Esophagus mucosa (tissue), 1 donor: Measurements from ENCODE around the gene ZNF710. TPM values are rescaled to one million over a fixed set of nuclear protein-coding genes. Genes with fewer than 3 reads are reported as not detected.

Experiments
- ATAC-seq: fragments of 200-7000 bp; cut with Tn5 transposase; one replicate; pipeline ENCODE4 v1.9.1; 2020
- total RNA-seq: library from RNA; stranded (reverse); gene quantifications from one replicate; pipeline ENCODE4 v1.2.4, GENCODE V29; 2023
- donor health status: DM: yes; HTN: yes; CAD: no.

The ZNF710 gene
- total RNA-seq, 1 donor from 2014 or later, result 27.9 TPM

- ATAC-seq, result no peak
Measured at GRCh38 chr15:89997079-89997478, 4.0 kb upstream of the ZNF710 start.

GRCh38 chr15:89998141-89998661, 2.9 kb upstream of the ZNF710 start:
- ATAC-seq, result peak; percentile 64

- ATAC-seq, result no peak
Measured at GRCh38 chr15:89998923-89999675, 2.0 kb upstream of the ZNF710 start.

GRCh38 chr15:89999676-90000185, 1.4 kb upstream of the ZNF710 start:
- peak; percentile 43 for ATAC-seq

GRCh38 chr15:90000186-90001001, 730 bp upstream of the ZNF710 start:
- peak; percentile 18 for ATAC-seq

- ATAC-seq, result peak; percentile 14
Measured at GRCh38 chr15:90001683-90002427, 731 bp downstream of the ZNF710 start.

GRCh38 chr15:90002428-90002844, 1.3 kb downstream of the ZNF710 start:
- ATAC-seq, result peak; percentile 9

GRCh38 chr15:90003736-90004135, 2.6 kb downstream of the ZNF710 start:
- ATAC-seq, result no peak

- ATAC-seq, result peak; percentile 12
Measured at GRCh38 chr15:90004252-90004651, 3.1 kb downstream of the ZNF710 start.

- peak; percentile 58 for ATAC-seq
Measured at GRCh38 chr15:90004671-90005070, 3.5 kb downstream of the ZNF710 start.

- no peak for ATAC-seq
Measured at GRCh38 chr15:90006217-90007075, 5.3 kb downstream of the ZNF710 start.

- ATAC-seq, result no peak
Measured at GRCh38 chr15:90007076-90007460, 5.9 kb downstream of the ZNF710 start.

GRCh38 chr15:90008607-90009006, 7.5 kb downstream of the ZNF710 start:
- no peak for ATAC-seq

GRCh38 chr15:90009301-90010022, 8.3 kb downstream of the ZNF710 start:
- peak; percentile 6 for ATAC-seq

GRCh38 chr15:90011705-90012104, 10.6 kb downstream of the ZNF710 start:
- ATAC-seq, result no peak

GRCh38 chr15:90013503-90013937, 12.4 kb downstream of the ZNF710 start:
- no peak for ATAC-seq

- no peak for ATAC-seq
Measured at GRCh38 chr15:90015294-90015693, 14.2 kb downstream of the ZNF710 start.

GRCh38 chr15:90015749-90016148, 14.6 kb downstream of the ZNF710 start:
- ATAC-seq, result peak; percentile 86

GRCh38 chr15:90016721-90017120, 15.6 kb downstream of the ZNF710 start:
- peak; percentile 30 for ATAC-seq

GRCh38 chr15:90018216-90018831, 17.2 kb downstream of the ZNF710 start:
- no peak for ATAC-seq
